ENCODE data around the gene IFNL3.

IFNL3 gene

DNA sequence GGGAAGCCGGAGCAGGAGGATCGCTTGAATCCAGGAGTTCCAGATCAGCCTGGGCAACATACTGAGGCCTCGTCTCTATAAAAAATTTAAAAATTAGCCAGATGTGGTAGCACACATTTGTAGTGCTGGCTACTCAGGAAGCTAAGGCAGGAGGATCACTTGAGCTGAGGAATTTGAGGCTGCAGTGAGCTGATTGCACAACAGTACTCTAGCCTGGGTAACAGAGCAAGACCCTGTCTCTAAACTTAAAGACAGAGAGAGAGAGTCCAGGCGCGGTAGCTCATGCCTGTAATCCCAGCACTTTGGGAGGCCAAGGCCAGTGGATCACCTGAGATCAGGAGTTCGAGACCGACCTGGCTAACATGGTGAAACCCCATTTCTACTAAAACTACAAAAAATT, 4.4 kb downstream of the IFNL3 start:
- TF ChIP-seq, protein P1, sequence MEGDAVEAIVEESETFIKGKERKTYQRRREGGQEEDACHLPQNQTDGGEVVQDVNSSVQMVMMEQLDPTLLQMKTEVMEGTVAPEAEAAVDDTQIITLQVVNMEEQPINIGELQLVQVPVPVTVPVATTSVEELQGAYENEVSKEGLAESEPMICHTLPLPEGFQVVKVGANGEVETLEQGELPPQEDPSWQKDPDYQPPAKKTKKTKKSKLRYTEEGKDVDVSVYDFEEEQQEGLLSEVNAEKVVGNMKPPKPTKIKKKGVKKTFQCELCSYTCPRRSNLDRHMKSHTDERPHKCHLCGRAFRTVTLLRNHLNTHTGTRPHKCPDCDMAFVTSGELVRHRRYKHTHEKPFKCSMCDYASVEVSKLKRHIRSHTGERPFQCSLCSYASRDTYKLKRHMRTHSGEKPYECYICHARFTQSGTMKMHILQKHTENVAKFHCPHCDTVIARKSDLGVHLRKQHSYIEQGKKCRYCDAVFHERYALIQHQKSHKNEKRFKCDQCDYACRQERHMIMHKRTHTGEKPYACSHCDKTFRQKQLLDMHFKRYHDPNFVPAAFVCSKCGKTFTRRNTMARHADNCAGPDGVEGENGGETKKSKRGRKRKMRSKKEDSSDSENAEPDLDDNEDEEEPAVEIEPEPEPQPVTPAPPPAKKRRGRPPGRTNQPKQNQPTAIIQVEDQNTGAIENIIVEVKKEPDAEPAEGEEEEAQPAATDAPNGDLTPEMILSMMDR (IDR thresholded peaks at IDR 0.05; ENCODE audit: control insufficient read depth, insufficient read depth, low read depth, low read length, missing control alignments), result no peak
- no peak for DNase-seq (ENCODE audit: low read depth)

DNA sequence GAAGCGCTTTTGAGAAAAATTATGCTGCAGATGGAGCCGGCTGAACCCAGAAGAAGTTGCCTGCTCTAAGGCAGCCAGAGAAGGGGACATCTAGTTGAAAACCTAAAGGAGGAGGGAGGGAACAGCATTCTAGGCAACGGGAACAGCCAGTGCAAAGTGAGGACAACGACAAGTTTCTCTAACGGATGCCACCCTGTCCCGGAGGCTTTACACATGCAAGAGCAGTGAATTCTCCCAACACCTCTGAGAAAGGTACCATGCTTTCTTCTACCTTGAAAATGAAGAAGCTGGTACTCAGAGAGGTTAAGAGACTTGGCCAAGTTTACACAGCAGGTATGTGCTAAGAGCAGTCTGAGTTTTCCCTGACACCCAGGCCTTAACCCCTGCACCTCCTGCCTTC, 5.9 kb downstream of the IFNL3 start:
- H3K4me3 ChIP-seq (ENCODE audit: control insufficient read depth, low read depth, low read length), result no peak overlapping the region
- no peak for DNase-seq (ENCODE audit: low read depth)
- TF ChIP-seq, protein P1 (IDR thresholded peaks at IDR 0.05; ENCODE audit: control insufficient read depth, insufficient read depth, low read depth, low read length, missing control alignments), result no peak

More for the DNA sequence above, 4.4 kb downstream of the IFNL3 start:
- no peak overlapping the region for H3K4me3 ChIP-seq (ENCODE audit: control insufficient read depth, low read depth, low read length)

DNA sequence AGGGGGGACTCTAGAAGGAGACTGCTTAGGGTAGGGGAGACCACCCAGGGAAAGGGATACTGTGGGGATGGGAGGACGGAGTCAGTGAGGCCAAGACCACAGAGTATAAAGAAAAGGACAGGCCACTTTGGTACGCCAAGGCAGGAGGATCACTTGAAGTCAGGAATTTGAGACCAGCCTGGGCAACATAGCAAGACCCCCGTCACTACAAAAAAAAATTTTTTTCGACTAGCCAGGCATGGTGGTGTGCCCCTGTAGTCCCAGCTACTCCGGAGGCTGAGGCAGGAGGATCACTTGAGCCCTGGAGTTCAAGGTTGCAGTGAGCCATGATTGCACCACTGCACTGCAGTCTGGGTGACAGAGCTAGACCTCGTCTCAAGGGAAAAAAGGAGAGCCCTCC, 6.6 kb downstream of the IFNL3 start:
- H3K4me3 ChIP-seq (ENCODE audit: control insufficient read depth, low read depth, low read length), result no peak overlapping the region
- DNase-seq (ENCODE audit: low read depth), result no peak
- TF ChIP-seq, protein P1 (IDR thresholded peaks at IDR 0.05; ENCODE audit: control insufficient read depth, insufficient read depth, low read depth, low read length, missing control alignments), result no peak

DNA sequence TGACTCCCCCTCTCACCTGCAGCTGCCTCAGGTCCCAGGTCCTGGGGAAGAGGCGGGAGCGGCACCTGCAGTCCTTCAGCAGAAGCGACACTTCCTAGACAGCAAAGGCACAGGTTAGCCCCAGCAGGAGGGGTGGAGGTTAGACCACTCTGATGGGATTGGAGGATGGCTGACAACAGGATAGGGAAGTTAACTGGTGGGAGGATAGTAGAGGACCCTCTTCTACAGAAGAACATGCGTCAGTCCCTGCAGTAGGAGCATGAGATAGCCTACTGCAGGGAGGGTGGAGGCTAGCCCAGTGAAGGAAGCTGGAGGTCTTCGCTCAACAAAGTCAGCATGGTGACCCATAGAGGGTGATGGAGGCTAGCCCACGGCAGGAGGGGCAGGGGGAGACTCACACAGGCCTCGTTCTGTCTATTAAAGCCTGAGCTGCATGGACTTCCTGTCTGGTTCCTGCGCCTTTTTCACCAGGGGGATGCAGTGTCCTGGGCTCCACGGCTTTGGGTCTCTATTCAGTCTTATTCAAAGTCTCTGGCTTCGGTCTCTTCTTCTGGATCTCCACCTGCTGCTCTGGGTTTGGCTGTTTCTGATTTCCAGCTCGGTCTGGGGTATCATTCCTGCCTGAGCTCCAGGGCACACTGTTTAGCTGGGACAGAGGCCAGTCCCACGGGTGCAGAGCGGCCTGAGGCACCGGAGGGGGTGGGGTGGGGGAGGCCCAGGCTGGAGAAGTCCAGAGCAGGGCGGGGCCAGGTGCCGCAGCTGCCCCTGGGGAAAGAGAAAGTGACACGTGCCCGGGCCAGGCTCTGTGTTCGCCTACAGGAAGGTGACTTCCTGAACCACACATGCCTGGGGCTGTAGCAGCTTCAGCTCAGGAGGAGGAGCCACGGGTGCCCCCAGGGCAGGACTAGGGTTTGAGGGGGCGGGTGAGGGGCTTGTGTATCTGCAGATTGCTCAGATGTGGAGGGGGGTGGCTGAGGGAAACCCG, 7.3 kb downstream of the IFNL3 start:
- no peak for DNase-seq (ENCODE audit: low read depth)
- TF ChIP-seq, protein P1 (IDR thresholded peaks at IDR 0.05; ENCODE audit: control insufficient read depth, insufficient read depth, low read depth, low read length, missing control alignments), result no peak
- H3K4me3 ChIP-seq (ENCODE audit: control insufficient read depth, low read depth, low read length), result no peak overlapping the region

DNA sequence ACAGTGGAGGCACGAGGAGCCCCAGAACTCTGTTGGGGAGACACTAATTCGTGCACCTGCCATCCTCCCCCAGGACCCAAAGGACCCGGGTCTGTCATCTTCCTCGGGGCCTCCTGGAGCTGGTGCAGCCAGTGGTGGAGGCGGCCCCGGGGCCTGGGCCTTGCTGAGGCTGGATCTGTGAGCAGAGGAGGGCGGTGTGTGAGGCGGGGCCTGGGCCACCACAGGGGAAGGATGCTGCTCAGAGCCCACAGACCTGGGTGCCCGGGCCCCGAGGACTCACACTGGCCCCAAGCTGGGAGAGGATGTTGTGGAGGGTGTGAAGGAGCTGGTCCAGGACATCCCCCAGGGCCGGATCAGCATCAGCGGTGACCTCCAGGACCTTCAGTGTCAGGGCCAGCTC, 8.3 kb downstream of the IFNL3 start:
- TF ChIP-seq, protein P1 (IDR thresholded peaks at IDR 0.05; ENCODE audit: control insufficient read depth, insufficient read depth, low read depth, low read length, missing control alignments), result no peak
- DNase-seq (ENCODE audit: low read depth), result no peak
- H3K4me3 ChIP-seq (ENCODE audit: control insufficient read depth, low read depth, low read length), result no peak overlapping the region

DNA sequence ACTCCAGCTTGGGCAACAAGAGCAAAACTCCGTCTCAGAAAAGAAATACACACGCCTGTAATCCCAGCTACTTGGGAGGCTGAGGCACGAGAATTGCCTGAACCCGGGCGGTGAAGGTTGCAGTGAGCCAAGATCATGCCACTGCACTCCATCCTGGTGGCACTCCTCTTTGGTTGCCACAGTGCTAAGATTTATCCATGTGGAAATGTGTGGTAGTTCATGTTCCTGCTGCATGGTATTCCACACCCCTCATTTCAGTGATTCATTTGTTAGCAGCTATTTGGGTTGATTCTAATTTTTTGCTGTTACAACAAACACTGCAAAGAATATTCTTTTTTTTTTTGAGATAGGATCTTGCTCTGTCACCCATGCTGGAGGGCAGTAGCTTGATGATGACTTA, 12.1 kb downstream of the IFNL3 start:
- TF ChIP-seq, protein P1 (IDR thresholded peaks at IDR 0.05; ENCODE audit: control insufficient read depth, insufficient read depth, low read depth, low read length, missing control alignments), result no peak
- H3K4me3 ChIP-seq (ENCODE audit: control insufficient read depth, low read depth, low read length), result no peak overlapping the region
- no peak for DNase-seq (ENCODE audit: low read depth)
